Measurements from ENCODE around the gene ZFP57.
"Not testable (repeated sequence)": the region's sequence is repeated elsewhere in the genome, so short reads cannot be mapped to it uniquely, and the experiment has no call there.

Gene ZFP57

DNA sequence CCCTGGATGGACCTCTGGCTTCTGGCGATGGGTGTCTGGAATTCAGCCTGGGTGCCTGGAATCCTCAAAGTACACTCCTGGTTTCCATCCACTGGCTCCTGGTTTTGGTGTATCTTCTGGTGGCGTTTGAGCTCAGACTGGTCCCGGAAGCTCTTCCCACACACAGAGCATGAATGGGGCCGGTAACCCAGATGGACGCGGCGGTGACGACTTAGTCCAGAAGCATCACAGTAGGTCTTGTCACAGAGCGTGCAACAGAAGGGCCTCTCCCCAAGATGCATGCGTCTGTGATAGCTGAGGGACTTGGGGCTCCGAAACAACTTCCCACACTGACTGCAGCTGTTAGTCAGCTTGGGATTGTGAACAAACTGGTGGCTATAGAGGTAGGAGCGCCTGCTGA, 7.8 kb downstream of the ZFP57 start:
- H3K9ac ChIP-seq (ENCODE audit: low read depth, low read length, poor library complexity, severe bottlenecking), result no peak overlapping the region
- no peaks in the 10 kb centered on the region for H3K36me3 ChIP-seq (ENCODE audit: insufficient read depth, low read length)
- no peaks in the 10 kb centered on the region for H3F3A ChIP-seq (ENCODE audit: low read depth)
- no peak overlapping the region for H2AFZ ChIP-seq (ENCODE audit: low read length)
- H3K4me3 ChIP-seq (ENCODE audit: low read length, poor library complexity, severe bottlenecking), result no peak overlapping the region
- H3K9me2 ChIP-seq (replicated peaks; ENCODE audit: low read depth, low read length), result no peaks in the 10 kb centered on the region
- no peaks in the 10 kb centered on the region for H3K9me3 ChIP-seq (ENCODE audit: insufficient read depth, low read depth, low read length)
- H4K20me1 ChIP-seq (ENCODE audit: insufficient read depth, low read length, poor library complexity, severe bottlenecking), result no peaks in the 10 kb centered on the region
- H3K4me2 ChIP-seq (ENCODE audit: low read depth, low read length, poor library complexity, severe bottlenecking), result no peak overlapping the region
- no peaks in the 10 kb centered on the region for H3K79me2 ChIP-seq (ENCODE audit: insufficient read depth, low read length)
- no peak for TF ChIP-seq EZH2phosphoT487 (IDR thresholded peaks at IDR 0.05; ENCODE audit: borderline replicate concordance)
- TF ChIP-seq, protein P1, sequence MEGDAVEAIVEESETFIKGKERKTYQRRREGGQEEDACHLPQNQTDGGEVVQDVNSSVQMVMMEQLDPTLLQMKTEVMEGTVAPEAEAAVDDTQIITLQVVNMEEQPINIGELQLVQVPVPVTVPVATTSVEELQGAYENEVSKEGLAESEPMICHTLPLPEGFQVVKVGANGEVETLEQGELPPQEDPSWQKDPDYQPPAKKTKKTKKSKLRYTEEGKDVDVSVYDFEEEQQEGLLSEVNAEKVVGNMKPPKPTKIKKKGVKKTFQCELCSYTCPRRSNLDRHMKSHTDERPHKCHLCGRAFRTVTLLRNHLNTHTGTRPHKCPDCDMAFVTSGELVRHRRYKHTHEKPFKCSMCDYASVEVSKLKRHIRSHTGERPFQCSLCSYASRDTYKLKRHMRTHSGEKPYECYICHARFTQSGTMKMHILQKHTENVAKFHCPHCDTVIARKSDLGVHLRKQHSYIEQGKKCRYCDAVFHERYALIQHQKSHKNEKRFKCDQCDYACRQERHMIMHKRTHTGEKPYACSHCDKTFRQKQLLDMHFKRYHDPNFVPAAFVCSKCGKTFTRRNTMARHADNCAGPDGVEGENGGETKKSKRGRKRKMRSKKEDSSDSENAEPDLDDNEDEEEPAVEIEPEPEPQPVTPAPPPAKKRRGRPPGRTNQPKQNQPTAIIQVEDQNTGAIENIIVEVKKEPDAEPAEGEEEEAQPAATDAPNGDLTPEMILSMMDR (conservative IDR thresholded peaks at IDR 0.05; ENCODE audit: low read length), result no peak
- peaks cover 12% of the 10 kb centered on the region for H3K4me1 ChIP-seq (ENCODE audit: insufficient read depth, low read length, poor library complexity, severe bottlenecking)
- peaks cover 5% of the 10 kb centered on the region for H3K27me3 ChIP-seq (ENCODE audit: insufficient read depth, low read length, poor library complexity, severe bottlenecking)

DNA sequence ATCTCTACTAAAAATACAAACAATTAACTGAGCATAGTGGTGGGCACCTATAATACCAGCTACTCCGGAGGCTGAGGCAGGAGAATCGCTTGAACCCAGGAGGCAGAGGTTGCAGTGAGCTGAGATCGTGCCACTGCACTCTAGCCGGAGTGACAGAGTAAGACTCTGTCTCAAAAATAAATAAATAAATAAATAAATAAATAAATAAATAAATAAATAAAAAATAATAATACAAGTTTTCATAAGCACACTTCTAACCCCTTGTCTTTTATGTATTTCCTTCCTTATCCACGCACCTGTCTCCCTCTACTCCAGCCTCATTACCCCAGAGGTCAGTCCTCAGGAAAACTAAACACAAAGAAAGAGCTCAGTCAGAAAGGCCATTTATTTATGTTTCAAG, 8.8 kb downstream of the ZFP57 start:
- H3K27me3 ChIP-seq (ENCODE audit: insufficient read depth, low read length, poor library complexity, severe bottlenecking); H3K9ac ChIP-seq (ENCODE audit: low read depth, low read length, poor library complexity, severe bottlenecking); H3K9me3 ChIP-seq (ENCODE audit: insufficient read depth, low read depth, low read length); H4K20me1 ChIP-seq (ENCODE audit: insufficient read depth, low read length, poor library complexity, severe bottlenecking); H3K4me3 ChIP-seq (ENCODE audit: low read length, poor library complexity, severe bottlenecking); H2AFZ ChIP-seq (ENCODE audit: low read length); H3K9me2 ChIP-seq (replicated peaks; ENCODE audit: low read depth, low read length); H3K4me2 ChIP-seq (ENCODE audit: low read depth, low read length, poor library complexity, severe bottlenecking); H3K36me3 ChIP-seq (ENCODE audit: insufficient read depth, low read length); H3K4me1 ChIP-seq (ENCODE audit: insufficient read depth, low read length, poor library complexity, severe bottlenecking); H3F3A ChIP-seq (ENCODE audit: low read depth); H3K79me2 ChIP-seq (ENCODE audit: insufficient read depth, low read length): not testable (repeated sequence)

DNA sequence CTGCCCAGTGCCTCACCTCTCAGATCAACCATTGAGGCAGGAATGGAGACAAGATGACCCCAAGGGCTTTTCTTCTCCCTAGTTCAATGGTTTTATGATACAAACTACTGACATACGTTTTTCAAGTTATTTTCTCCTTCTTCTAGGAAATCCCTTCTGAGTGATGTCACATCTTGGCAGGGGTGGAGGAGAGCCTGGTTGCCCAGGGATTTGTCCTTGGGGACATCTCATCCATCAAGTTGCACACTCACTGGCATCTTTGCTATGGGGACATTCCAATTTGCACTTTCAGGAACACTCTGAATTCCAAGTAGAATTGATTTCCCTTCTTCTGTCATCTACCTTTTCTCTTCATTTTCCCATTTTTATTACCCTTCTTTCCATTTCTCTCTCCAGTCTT, 9.9 kb downstream of the ZFP57 start:
- Histone ChIP-seq H3K4me3 (ENCODE audit: low read length, poor library complexity, severe bottlenecking) (no peak overlapping the region), H3K9me2 (replicated peaks; ENCODE audit: low read depth, low read length) (no peaks in the 10 kb centered on the region), H3K27me3 (ENCODE audit: insufficient read depth, low read length, poor library complexity, severe bottlenecking) (peaks cover 5% of the 10 kb centered on the region), H3K4me2 (ENCODE audit: low read depth, low read length, poor library complexity, severe bottlenecking) (no peak overlapping the region), H3K79me2 (ENCODE audit: insufficient read depth, low read length) (no peaks in the 10 kb centered on the region), H3K4me1 (ENCODE audit: insufficient read depth, low read length, poor library complexity, severe bottlenecking) (no peaks in the 10 kb centered on the region), H3K9me3 (ENCODE audit: insufficient read depth, low read depth, low read length) (no peaks in the 10 kb centered on the region), H3K9ac (ENCODE audit: low read depth, low read length, poor library complexity, severe bottlenecking) (no peak overlapping the region), H4K20me1 (ENCODE audit: insufficient read depth, low read length, poor library complexity, severe bottlenecking) (no peaks in the 10 kb centered on the region), H2AFZ (ENCODE audit: low read length) (no peak overlapping the region), H3F3A (ENCODE audit: low read depth) (no peaks in the 10 kb centered on the region), H3K36me3 (ENCODE audit: insufficient read depth, low read length) (no peaks in the 10 kb centered on the region)
- no peak for TF ChIP-seq EZH2phosphoT487 (IDR thresholded peaks at IDR 0.05; ENCODE audit: borderline replicate concordance)
- TF ChIP-seq, protein P1 (conservative IDR thresholded peaks at IDR 0.05; ENCODE audit: low read length), result no peak

DNA sequence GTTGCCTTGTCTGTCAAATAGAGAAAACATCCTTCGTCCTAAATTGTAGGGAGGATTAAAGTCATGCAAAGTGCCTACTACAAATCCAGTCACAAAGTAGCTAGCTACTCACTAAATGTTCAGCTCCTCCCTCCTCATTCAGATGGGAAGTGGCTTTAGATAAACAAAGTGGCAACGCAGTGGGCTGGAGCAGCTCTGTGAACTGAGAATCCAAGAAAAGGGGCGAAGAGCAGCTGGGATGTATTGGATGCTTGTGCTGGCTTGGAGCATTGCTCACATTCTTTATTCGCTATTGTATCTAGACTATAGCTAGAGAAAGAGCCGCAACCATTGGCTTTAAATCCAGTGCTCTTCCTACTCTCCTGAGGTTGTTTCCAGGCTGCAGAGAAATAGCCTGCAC, 13.8 kb downstream of the ZFP57 start:
- Histone ChIP-seq H3K4me3 (ENCODE audit: low read length, poor library complexity, severe bottlenecking) (no peak overlapping the region), H3K9ac (ENCODE audit: low read depth, low read length, poor library complexity, severe bottlenecking) (no peak overlapping the region), H3K4me2 (ENCODE audit: low read depth, low read length, poor library complexity, severe bottlenecking) (no peak overlapping the region), H3K9me3 (ENCODE audit: insufficient read depth, low read depth, low read length) (no peaks in the 10 kb centered on the region), H3K4me1 (ENCODE audit: insufficient read depth, low read length, poor library complexity, severe bottlenecking) (no peaks in the 10 kb centered on the region), H3K79me2 (ENCODE audit: insufficient read depth, low read length) (no peaks in the 10 kb centered on the region), H4K20me1 (ENCODE audit: insufficient read depth, low read length, poor library complexity, severe bottlenecking) (no peaks in the 10 kb centered on the region), H3F3A (ENCODE audit: low read depth) (no peaks in the 10 kb centered on the region), H3K9me2 (replicated peaks; ENCODE audit: low read depth, low read length) (no peaks in the 10 kb centered on the region), H2AFZ (ENCODE audit: low read length) (no peak overlapping the region), H3K36me3 (ENCODE audit: insufficient read depth, low read length) (no peaks in the 10 kb centered on the region), H3K27me3 (ENCODE audit: insufficient read depth, low read length, poor library complexity, severe bottlenecking) (peaks cover 5% of the 10 kb centered on the region)
- no peak for TF ChIP-seq EZH2phosphoT487 (IDR thresholded peaks at IDR 0.05; ENCODE audit: borderline replicate concordance)
- TF ChIP-seq, protein P1 (conservative IDR thresholded peaks at IDR 0.05; ENCODE audit: low read length), result no peak
